ENCODE results near the gene EIF2B4.

DNA sequence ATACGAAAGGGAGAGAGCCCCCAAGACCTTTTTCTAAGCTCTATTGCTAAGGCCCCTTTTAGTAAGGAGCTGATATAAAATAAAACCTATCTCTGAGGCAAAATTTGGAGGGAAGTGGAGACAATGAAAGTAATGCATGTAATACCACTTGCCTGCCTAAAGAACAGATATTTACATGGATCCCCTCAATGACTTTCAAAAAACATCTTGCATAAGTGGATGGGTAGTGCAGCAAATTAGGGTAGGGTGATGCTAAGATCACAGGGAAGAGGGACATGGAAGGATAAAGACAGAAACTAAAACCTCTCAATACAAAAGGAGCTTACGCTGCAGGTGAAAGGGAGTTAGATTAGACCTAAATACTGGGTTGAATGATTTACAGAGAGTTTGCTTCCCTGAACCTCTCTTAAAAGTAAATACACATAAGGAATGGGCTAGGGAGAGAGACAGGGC is 9.3 kb upstream of the EIF2B4 start:
- TF ChIP-seq ATF2 (tag by site-specific recombination; IDR thresholded peaks at IDR 0.05; ENCODE audit: low read depth): no peak
- TF ChIP-seq CTCF (tag by site-specific recombination; IDR thresholded peaks at IDR 0.05): no peak
- no peak for TF ChIP-seq ZBTB1 (tag by site-specific recombination; IDR thresholded peaks at IDR 0.05)
- no peak for TF ChIP-seq GLI4 (tag by site-specific recombination; IDR thresholded peaks at IDR 0.05)
- no peak for TF ChIP-seq ZNF114 (tag by site-specific recombination; IDR thresholded peaks at IDR 0.05)

All from HEK293 (cell line).